K562 (cell line): ENCODE results near the gene AFDN.
"Not testable (repeated sequence)": the region's sequence is repeated elsewhere in the genome, so short reads cannot be mapped to it uniquely, and the experiment has no call there.

Source experiments
- ARID1B ChIP-seq: fragments of 450-650 bp; IDR thresholded peaks from 2 replicates; pipeline ENCODE4 v1.6.1; 2016; ENCODE audit warnings: antibody characterized with exemption, mild to moderate bottlenecking, inconsistent platforms
- BRCA1 ChIP-seq, 2 experiments: fragments of 450-650 bp in 1 of 2; sonication (generic) in 1 of 2; formaldehyde crosslinking in 1 of 2; IDR thresholded peaks; 2 replicates each; pipeline versions ENCODE4 v1.5.0 to v1.6.1; 2017 to 2020; ENCODE audit warnings: mild to moderate bottlenecking in 1 of 2, missing genetic modification reagents in 1 of 2
- HDAC6 ChIP-seq: IDR thresholded peaks from 2 replicates; pipeline ENCODE4 v1.6.1; 2012; ENCODE audit warnings: low read depth, mild to moderate bottlenecking, control low read depth, inconsistent platforms, low read length, moderate library complexity
- POLR2A ChIP-seq: fragments of 450-650 bp; conservative IDR thresholded peaks from 2 replicates; pipeline ENCODE4 v1.6.1; 2016
- POU5F1 ChIP-seq: fragments of 150-350 bp; IDR thresholded peaks from 2 replicates; pipeline ENCODE4 v1.6.1; 2014; ENCODE audit warnings: borderline replicate concordance, low read length, low read depth, mild to moderate bottlenecking; ENCODE audit not compliant: partially characterized antibody
- RAD21 ChIP-seq, 2 experiments: fragments of 250-450 bp in 1 of 2; fragments of 450-650 bp in 1 of 2; sonication (Bioruptor Pico) in 1 of 2; formaldehyde crosslinking in 1 of 2; IDR thresholded peaks in 1 of 2; conservative IDR thresholded peaks in 1 of 2; 2 replicates each; pipeline versions ENCODE4 v1.4.0 to v1.8.0; 2020 to 2022; ENCODE audit warnings: mild to moderate bottlenecking in 2 of 2, moderate library complexity in 1 of 2
- TEAD4 ChIP-seq, 2 experiments: sonication (generic) in 1 of 2; formaldehyde crosslinking in 1 of 2; IDR thresholded peaks; 2 replicates each; pipeline versions ENCODE4 v1.6.1 to v1.8.0; 2012 to 2022; ENCODE audit warnings: borderline replicate concordance in 1 of 2, inconsistent platforms in 1 of 2, low read length in 1 of 2, mild to moderate bottlenecking in 1 of 2, missing genetic modification reagents in 1 of 2
- TF ChIP-seq, protein P1 (sequence below): fragments of 450-650 bp; IDR thresholded peaks from 2 replicates; pipeline ENCODE4 v1.6.1; 2016; ENCODE audit warnings: low read depth
- TF ChIP-seq, protein P2 (sequence below): sonication (generic); formaldehyde crosslinking; IDR thresholded peaks from 2 replicates; pipeline ENCODE4 v1.8.0; 2022; ENCODE audit warnings: mild to moderate bottlenecking, missing genetic modification reagents

DNA sequence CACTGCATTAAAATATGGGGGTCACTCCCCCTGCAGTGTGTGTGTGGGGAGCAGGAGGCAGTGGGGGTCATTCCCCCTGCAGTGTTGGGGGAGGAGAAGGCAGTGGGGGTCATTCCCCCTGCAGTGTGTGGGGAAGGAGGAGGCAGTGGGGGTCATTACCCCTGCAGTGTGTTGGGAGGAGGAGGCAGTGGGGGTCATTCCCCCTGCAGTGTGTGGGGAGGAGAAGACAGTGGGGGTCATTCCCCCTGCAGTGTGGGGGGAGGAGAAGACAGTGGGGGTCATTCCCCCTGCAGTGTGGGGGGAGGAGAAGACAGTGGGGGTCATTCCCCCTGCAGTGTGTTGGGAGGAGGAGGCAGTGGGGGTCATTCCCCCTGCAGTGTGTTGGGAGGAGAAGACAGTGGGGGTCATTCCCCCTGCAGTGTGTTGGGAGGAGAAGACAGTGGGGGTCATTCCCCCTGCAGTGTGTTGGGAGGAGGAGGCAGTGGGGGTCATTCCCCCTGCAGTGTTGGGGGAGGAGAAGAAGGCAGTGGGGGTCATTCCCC is 149.5 kb downstream of the AFDN start:
- TF ChIP-seq POLR2A; HDAC6; ARID1B; TEAD4 (IDR thresholded peaks at IDR 0.05; ENCODE audit: low read length); TEAD4 (CRISPR knock-in tag; IDR thresholded peaks at IDR 0.05; ENCODE audit: borderline replicate concordance); POU5F1; RAD21 (CRISPR knock-in tag; conservative IDR thresholded peaks at IDR 0.05 in 1 of 2, IDR thresholded peaks at IDR 0.05 in 1 of 2); BRCA1 (IDR thresholded peaks at IDR 0.05); BRCA1 (CRISPR knock-in tag; IDR thresholded peaks at IDR 0.05): not testable (repeated sequence)
- TF ChIP-seq, protein P1, sequence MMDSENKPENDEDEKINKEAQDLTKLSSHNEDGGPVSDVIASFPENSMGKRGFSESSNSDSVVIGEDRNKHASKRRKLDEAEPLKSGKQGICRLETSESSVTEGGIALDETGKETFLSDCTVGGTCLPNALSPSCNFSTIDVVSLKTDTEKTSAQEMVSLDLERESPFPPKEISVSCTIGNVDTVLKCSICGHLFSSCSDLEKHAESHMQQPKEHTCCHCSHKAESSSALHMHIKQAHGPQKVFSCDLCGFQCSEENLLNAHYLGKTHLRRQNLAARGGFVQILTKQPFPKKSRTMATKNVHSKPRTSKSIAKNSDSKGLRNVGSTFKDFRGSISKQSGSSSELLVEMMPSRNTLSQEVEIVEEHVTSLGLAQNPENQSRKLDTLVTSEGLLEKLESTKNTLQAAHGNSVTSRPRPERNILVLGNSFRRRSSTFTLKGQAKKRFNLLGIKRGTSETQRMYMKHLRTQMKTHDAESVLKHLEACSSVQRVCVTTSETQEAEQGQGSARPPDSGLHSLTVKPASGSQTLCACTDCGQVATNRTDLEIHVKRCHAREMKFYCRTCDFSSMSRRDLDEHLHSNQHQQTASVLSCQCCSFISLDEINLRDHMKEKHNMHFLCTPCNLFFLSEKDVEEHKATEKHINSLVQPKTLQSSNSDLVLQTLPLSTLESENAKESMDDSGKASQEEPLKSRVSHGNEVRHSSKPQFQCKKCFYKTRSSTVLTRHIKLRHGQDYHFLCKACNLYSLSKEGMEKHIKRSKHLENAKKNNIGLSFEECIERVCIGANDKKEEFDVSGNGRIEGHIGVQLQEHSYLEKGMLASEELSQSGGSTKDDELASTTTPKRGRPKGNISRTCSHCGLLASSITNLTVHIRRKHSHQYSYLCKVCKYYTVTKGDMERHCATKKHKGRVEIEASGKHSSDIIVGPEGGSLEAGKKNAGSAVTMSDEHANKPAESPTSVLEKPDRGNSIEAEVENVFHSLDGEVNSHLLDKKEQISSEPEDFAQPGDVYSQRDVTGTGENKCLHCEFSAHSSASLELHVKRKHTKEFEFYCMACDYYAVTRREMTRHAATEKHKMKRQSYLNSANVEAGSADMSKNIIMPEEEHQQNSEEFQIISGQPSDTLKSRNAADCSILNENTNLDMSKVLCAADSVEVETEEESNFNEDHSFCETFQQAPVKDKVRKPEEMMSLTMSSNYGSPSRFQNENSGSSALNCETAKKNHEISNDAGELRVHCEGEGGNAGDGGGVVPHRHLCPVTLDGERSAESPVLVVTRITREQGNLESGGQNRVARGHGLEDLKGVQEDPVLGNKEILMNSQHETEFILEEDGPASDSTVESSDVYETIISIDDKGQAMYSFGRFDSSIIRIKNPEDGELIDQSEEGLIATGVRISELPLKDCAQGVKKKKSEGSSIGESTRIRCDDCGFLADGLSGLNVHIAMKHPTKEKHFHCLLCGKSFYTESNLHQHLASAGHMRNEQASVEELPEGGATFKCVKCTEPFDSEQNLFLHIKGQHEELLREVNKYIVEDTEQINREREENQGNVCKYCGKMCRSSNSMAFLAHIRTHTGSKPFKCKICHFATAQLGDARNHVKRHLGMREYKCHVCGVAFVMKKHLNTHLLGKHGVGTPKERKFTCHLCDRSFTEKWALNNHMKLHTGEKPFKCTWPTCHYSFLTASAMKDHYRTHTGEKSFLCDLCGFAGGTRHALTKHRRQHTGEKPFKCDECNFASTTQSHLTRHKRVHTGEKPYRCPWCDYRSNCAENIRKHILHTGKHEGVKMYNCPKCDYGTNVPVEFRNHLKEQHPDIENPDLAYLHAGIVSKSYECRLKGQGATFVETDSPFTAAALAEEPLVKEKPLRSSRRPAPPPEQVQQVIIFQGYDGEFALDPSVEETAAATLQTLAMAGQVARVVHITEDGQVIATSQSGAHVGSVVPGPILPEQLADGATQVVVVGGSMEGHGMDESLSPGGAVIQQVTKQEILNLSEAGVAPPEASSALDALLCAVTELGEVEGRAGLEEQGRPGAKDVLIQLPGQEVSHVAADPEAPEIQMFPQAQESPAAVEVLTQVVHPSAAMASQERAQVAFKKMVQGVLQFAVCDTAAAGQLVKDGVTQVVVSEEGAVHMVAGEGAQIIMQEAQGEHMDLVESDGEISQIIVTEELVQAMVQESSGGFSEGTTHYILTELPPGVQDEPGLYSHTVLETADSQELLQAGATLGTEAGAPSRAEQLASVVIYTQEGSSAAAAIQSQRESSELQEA, result not testable (repeated sequence)
- TF ChIP-seq, protein P2, sequence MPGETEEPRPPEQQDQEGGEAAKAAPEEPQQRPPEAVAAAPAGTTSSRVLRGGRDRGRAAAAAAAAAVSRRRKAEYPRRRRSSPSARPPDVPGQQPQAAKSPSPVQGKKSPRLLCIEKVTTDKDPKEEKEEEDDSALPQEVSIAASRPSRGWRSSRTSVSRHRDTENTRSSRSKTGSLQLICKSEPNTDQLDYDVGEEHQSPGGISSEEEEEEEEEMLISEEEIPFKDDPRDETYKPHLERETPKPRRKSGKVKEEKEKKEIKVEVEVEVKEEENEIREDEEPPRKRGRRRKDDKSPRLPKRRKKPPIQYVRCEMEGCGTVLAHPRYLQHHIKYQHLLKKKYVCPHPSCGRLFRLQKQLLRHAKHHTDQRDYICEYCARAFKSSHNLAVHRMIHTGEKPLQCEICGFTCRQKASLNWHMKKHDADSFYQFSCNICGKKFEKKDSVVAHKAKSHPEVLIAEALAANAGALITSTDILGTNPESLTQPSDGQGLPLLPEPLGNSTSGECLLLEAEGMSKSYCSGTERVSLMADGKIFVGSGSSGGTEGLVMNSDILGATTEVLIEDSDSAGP (CRISPR knock-in tag), result not testable (repeated sequence)
